Measurements from ENCODE around the gene AP5S1. TPM values are rescaled to one million over a fixed set of nuclear protein-coding genes. Genes with fewer than 3 reads are reported as not detected.

The AP5S1 gene
- polyA plus RNA-seq, 1 donor (not counting 4 experiments of a cell fraction or from before 2014, with no cell fraction given): 5.2 TPM

DNA sequence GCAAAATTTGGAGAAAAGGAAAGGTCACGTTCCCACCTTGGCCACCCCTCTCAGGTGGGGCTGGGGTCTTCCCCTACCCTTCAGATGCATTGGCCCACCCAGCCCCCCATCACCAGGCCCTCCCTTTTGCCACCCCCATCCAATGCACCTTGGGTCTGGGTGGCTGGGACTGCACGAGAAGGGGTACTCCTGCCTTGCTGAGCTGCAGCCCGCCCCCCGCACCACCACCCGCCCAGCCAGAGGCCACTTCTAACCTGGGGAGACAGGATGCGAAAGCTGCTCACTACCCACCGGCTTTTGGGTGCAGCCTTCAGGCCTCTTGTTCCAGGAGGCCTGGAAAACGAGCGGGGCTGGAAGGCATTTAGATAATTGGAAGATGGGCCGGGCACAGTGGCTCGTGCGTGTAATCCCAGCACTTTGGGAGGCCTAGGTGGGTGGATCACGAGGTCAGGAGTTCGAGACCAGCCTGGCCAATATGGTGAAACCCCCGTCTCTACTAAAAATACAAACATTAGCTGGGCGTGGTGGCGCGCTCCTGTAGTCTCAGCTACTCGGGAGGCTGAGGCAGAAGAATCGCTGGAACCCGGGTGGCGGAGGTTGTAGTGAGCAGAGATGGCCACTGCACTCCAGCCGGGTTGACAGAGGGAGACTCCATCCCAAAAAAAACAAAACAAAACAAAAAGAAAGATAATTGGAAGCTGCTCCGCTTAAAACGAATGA is 25.5 kb upstream of the AP5S1 start:
- TF ChIP-seq CTCF (optimal IDR thresholded peaks at IDR 0.05 in 1 of 3, IDR thresholded peaks at IDR 0.05 in 1 of 3, conservative IDR thresholded peaks at IDR 0.05 in 1 of 3; ENCODE audit: extremely low read depth in 1 of 3, insufficient read depth in 2 of 3, low read length in 3 of 3) (no peak), EZH2 (IDR thresholded peaks at IDR 0.05; ENCODE audit: low read length) (no peak)
- DNase-seq (ENCODE audit: low read depth, low spot score) (no peak), FAIRE-seq (no peak)
- H3K36me3 ChIP-seq (ENCODE audit: control insufficient read depth in 2 of 2, extremely low read depth in 1 of 2, insufficient read depth in 2 of 2, low read length in 2 of 2): peaks cover 5 to 18% of the 10 kb centered on the region in 2 experiments
- H3K9ac ChIP-seq (ENCODE audit: control insufficient read depth, extremely low read depth, insufficient read depth, low read length): peak overlapping the region; percentile 74
- no peaks in the 10 kb centered on the region for H3K27me3 ChIP-seq (ENCODE audit: control insufficient read depth, extremely low read depth, insufficient read depth, low read length)
- H2AFZ ChIP-seq (ENCODE audit: control insufficient read depth, low read length): no peak overlapping the region
- H3K79me2 ChIP-seq (ENCODE audit: control insufficient read depth, insufficient read depth, low read length): peaks cover 29% of the 10 kb centered on the region
- dilution Hi-C loops (cut with MboI; ENCODE audit: extremely low pct_ligation_motif_present, low sequenced_read_pairs): no loop called here
- peak overlapping the region in 2 of 3 experiments; percentile 41 to 61 for H3K4me3 ChIP-seq (ENCODE audit: control insufficient read depth in 2 of 3, extremely low read depth in 1 of 3, insufficient read depth in 2 of 3, low read depth in 1 of 3, low read length in 3 of 3)
- peak overlapping the region; percentile 87 for H3K4me2 ChIP-seq (ENCODE audit: control insufficient read depth, extremely low read depth, insufficient read depth, low read depth, low read length)
- no peaks in the 10 kb centered on the region for H3K9me3 ChIP-seq (ENCODE audit: control insufficient read depth, low read depth, low read length)
- no peak overlapping the region for H3K27ac ChIP-seq (ENCODE audit: control insufficient read depth, insufficient read depth, low read length)
- H3K4me1 ChIP-seq (ENCODE audit: control insufficient read depth, extremely low read depth, insufficient read depth, low read length): peaks cover 32% of the 10 kb centered on the region
- H4K20me1 ChIP-seq (ENCODE audit: control insufficient read depth, extremely low read depth, insufficient read depth, low read length): no peaks in the 10 kb centered on the region
- no peaks in the 10 kb centered on the region for H3K9me1 ChIP-seq (ENCODE audit: control insufficient read depth, extremely low read depth, insufficient read depth, low read length)

GRCh38 chr20:3795511-3796468 is 24.6 kb upstream of the AP5S1 start, which contains the start of gene CDC25B:
CDC25B (plus strand) TSS chr20:3796310; CDS start chr20:3796532, 222 bp downstream.
- dilution Hi-C loops (cut with MboI; ENCODE audit: extremely low pct_ligation_motif_present, low sequenced_read_pairs): no loop called here
- DNase-seq (ENCODE audit: low read depth, low spot score): no peak
- no peak for FAIRE-seq

More at GRCh38 chr20:3795511-3796468, 24.6 kb upstream of the AP5S1 start, which contains the start of gene CDC25B:
- peak within 1 kb of the TSS; percentile 97 for H3K4me2 ChIP-seq (ENCODE audit: control insufficient read depth, extremely low read depth, insufficient read depth, low read depth, low read length)
- H4K20me1 ChIP-seq (ENCODE audit: control insufficient read depth, extremely low read depth, insufficient read depth, low read length): no peaks in the 10 kb centered on the region
- peaks cover 41% of the 10 kb centered on the region for H3K4me1 ChIP-seq (ENCODE audit: control insufficient read depth, extremely low read depth, insufficient read depth, low read length)
- TF ChIP-seq CTCF (optimal IDR thresholded peaks at IDR 0.05 in 1 of 3, IDR thresholded peaks at IDR 0.05 in 1 of 3, conservative IDR thresholded peaks at IDR 0.05 in 1 of 3; ENCODE audit: extremely low read depth in 1 of 3, insufficient read depth in 2 of 3, low read length in 3 of 3) (peak; percentile 36 to 52 (median 43)), EZH2 (IDR thresholded peaks at IDR 0.05; ENCODE audit: low read length) (no peak)
- peaks cover 12 to 27% of the 10 kb centered on the region in 2 experiments for H3K36me3 ChIP-seq (ENCODE audit: control insufficient read depth in 2 of 2, extremely low read depth in 1 of 2, insufficient read depth in 2 of 2, low read length in 2 of 2)
- peak within 1 kb of the TSS; percentile 84 for H3K27ac ChIP-seq (ENCODE audit: control insufficient read depth, insufficient read depth, low read length)
- H3K27me3 ChIP-seq (ENCODE audit: control insufficient read depth, extremely low read depth, insufficient read depth, low read length): no peaks in the 10 kb centered on the region
- peak within 1 kb of the TSS; percentile 88 for H3K9ac ChIP-seq (ENCODE audit: control insufficient read depth, extremely low read depth, insufficient read depth, low read length)
- no peaks in the 10 kb centered on the region for H3K9me3 ChIP-seq (ENCODE audit: control insufficient read depth, low read depth, low read length)
- no peaks in the 10 kb centered on the region for H3K9me1 ChIP-seq (ENCODE audit: control insufficient read depth, extremely low read depth, insufficient read depth, low read length)
- H3K4me3 ChIP-seq (ENCODE audit: control insufficient read depth in 2 of 3, extremely low read depth in 1 of 3, insufficient read depth in 2 of 3, low read depth in 1 of 3, low read length in 3 of 3): peak within 1 kb of the TSS; percentile 74 to 90 (median 86)
- H3K79me2 ChIP-seq (ENCODE audit: control insufficient read depth, insufficient read depth, low read length): peaks cover 32% of the 10 kb centered on the region
- H2AFZ ChIP-seq (ENCODE audit: control insufficient read depth, low read length): peak within 1 kb of the TSS; percentile 49
